A549 (cell line): Measurements from ENCODE around the gene ABHD12. TPM values are rescaled to one million over a fixed set of nuclear protein-coding genes. Genes with fewer than 3 reads are reported as not detected.

Source experiments
- ATAC-seq, 2 experiments: fragments of 200-7000 bp in 1 of 2; fragments of >200 bp in 1 of 2; cut with Nextera tagmentation in 1 of 2; cut with Tn5 transposase in 1 of 2; 3 replicates each; pipeline versions ENCODE4 v1.8.0 to v1.9.1; 2018 to 2020; ENCODE audit warnings: mild to moderate bottlenecking in 1 of 2, moderate library complexity in 1 of 2
- CTCF ChIA-PET: fragments of 300-600 bp; sonication (Branson Sonifier 250); formaldehyde crosslinking; extraction: SDS; loops from one replicate; lab custom pipeline; 2021; ENCODE audit warnings: antibody characterized with exemption, inconsistent platforms; lab: Yijun Ruan, JAX
- POLR2A ChIA-PET: fragments of 350-600 bp; formaldehyde crosslinking; extraction: SDS; loops from one replicate; lab custom pipeline; 2021; ENCODE audit warnings: antibody characterized with exemption, inconsistent platforms; lab: Yijun Ruan, JAX
- DNase-seq, 2 experiments: peaks; one replicate each; pipeline versions ENCODE4 v3.0.0 to v3.0.0-alpha.2; 2011 to 2016; ENCODE audit warnings: low read depth in 1 of 2, low spot score in 1 of 2
- FAIRE-seq: peaks from 2 replicates; lab custom pipeline; 2011; peaks lifted over from hg19 to GRCh38; lab: Jason Lieb, UNC
- H3K27ac ChIP-seq, 2 experiments: fragments of >200 bp; sonication (Bioruptor Twin); formaldehyde crosslinking; 3 replicates each; pipeline ENCODE4 v1.5.1; 2016 to 2017
- H3K4me1 ChIP-seq: fragments of >200 bp; sonication (Bioruptor Twin); formaldehyde crosslinking; 3 replicates; pipeline ENCODE4 v1.6.1; 2016
- H3K4me2 ChIP-seq: fragments of >200 bp; sonication (Bioruptor Twin); formaldehyde crosslinking; 3 replicates; pipeline ENCODE4 v1.6.1; 2016
- H3K4me3 ChIP-seq: fragments of >200 bp; sonication (Bioruptor Twin); formaldehyde crosslinking; 3 replicates; pipeline ENCODE4 v1.5.1; 2016
- H3K9me3 ChIP-seq: fragments of >200 bp; sonication (Bioruptor Twin); formaldehyde crosslinking; 3 replicates; pipeline ENCODE4 v1.6.1; 2016
- ATOH8 ChIP-seq: fragments of 250-450 bp; sonication (Bioruptor Pico); IDR thresholded peaks from 2 replicates; pipeline ENCODE4 v1.5.0; 2020; ENCODE audit warnings: low read depth, mild to moderate bottlenecking, moderate library complexity
- BHLHE40 ChIP-seq: IDR thresholded peaks from 2 replicates; pipeline ENCODE4 v1.6.1; 2012; ENCODE audit warnings: low read depth, low read length, inconsistent platforms
- CEBPB ChIP-seq, 2 experiments: fragments of >200 bp in 1 of 2; sonication (Bioruptor Twin) in 1 of 2; formaldehyde crosslinking in 1 of 2; IDR thresholded peaks; 2 replicates each; pipeline ENCODE4 v1.6.1; 2012 to 2016
- EHF ChIP-seq: fragments of 250-450 bp; sonication (Bioruptor Pico); IDR thresholded peaks from 2 replicates; pipeline ENCODE4 v1.5.0; 2020; ENCODE audit warnings: mild to moderate bottlenecking
- EHMT2 ChIP-seq: fragments of 200-600 bp; sonication (generic); IDR thresholded peaks from 2 replicates; pipeline ENCODE4 v1.6.1; 2016; ENCODE audit warnings: antibody characterized with exemption, low read depth, mild to moderate bottlenecking, moderate library complexity
- ELK1 ChIP-seq: fragments of 150-350 bp; IDR thresholded peaks from 2 replicates; pipeline ENCODE4 v1.6.1; 2014; ENCODE audit warnings: low read depth, mild to moderate bottlenecking, low read length
- EP300 ChIP-seq, 2 experiments: fragments of >200 bp; sonication (Bioruptor Twin); formaldehyde crosslinking; IDR thresholded peaks; 2 replicates in 1 of 2; 3 replicates in 1 of 2; pipeline ENCODE4 v1.6.1; 2016 to 2017
- ESRRA ChIP-seq: fragments of 150-350 bp; IDR thresholded peaks from 2 replicates; pipeline ENCODE4 v1.6.1; 2014; ENCODE audit warnings: mild to moderate bottlenecking, low read length, borderline replicate concordance
- FOSB ChIP-seq: fragments of 250-450 bp; sonication (Bioruptor Pico); IDR thresholded peaks from 2 replicates; pipeline ENCODE4 v1.5.0; 2020; ENCODE audit warnings: mild to moderate bottlenecking, moderate library complexity
- FOSL2 ChIP-seq, 2 experiments: fragments of 450-650 bp in 1 of 2; fragments of >200 bp in 1 of 2; sonication (Bioruptor Twin) in 1 of 2; formaldehyde crosslinking; IDR thresholded peaks; 2 replicates each; pipeline versions ENCODE4 v1.5.0 to v1.6.1; 2016 to 2020; ENCODE audit warnings: mild to moderate bottlenecking in 1 of 2, moderate library complexity in 1 of 2
- FOXS1 ChIP-seq: fragments of 250-450 bp; sonication (Bioruptor Pico); IDR thresholded peaks from 2 replicates; pipeline ENCODE4 v1.5.0; 2020; ENCODE audit warnings: mild to moderate bottlenecking, moderate library complexity
- HMGXB4 ChIP-seq: fragments of 250-450 bp; sonication (Bioruptor Pico); IDR thresholded peaks from 2 replicates; pipeline ENCODE4 v1.5.0; 2021; ENCODE audit warnings: mild to moderate bottlenecking, moderate library complexity, borderline replicate concordance
- HOXB5 ChIP-seq: fragments of 250-450 bp; sonication (Bioruptor Pico); IDR thresholded peaks from 2 replicates; pipeline ENCODE4 v1.5.0; 2020; ENCODE audit warnings: mild to moderate bottlenecking, moderate library complexity
- JUN ChIP-seq, 2 experiments: fragments of >200 bp; sonication (Bioruptor Twin); formaldehyde crosslinking; IDR thresholded peaks; 2 replicates in 1 of 2; 3 replicates in 1 of 2; pipeline ENCODE4 v1.6.1; 2016 to 2017
- JUNB ChIP-seq: fragments of >200 bp; sonication (Bioruptor Twin); formaldehyde crosslinking; IDR thresholded peaks from 2 replicates; pipeline ENCODE4 v1.6.1; 2016
- MAFK ChIP-seq: fragments of 450-650 bp; IDR thresholded peaks from 2 replicates; pipeline ENCODE4 v1.6.1; 2014; ENCODE audit not compliant: partially characterized antibody
- MAX ChIP-seq: IDR thresholded peaks from 2 replicates; pipeline ENCODE4 v1.6.1; 2012
- MYC ChIP-seq: IDR thresholded peaks from 2 replicates; pipeline ENCODE4 v1.6.1; 2012; ENCODE audit warnings: mild to moderate bottlenecking, inconsistent platforms, low read length, improper control_type of control experiment, borderline replicate concordance
- POLR2A ChIP-seq: IDR thresholded peaks from 2 replicates; pipeline ENCODE4 v1.6.1; 2012; ENCODE audit warnings: mild to moderate bottlenecking, low read length
- RFX5 ChIP-seq: fragments of 450-650 bp; IDR thresholded peaks from 2 replicates; pipeline ENCODE4 v1.7.1; 2014; ENCODE audit warnings: antibody characterized with exemption, mild to moderate bottlenecking, moderate library complexity
- ZC3H11A ChIP-seq: fragments of 450-650 bp; IDR thresholded peaks from 2 replicates; pipeline ENCODE4 v1.6.1; 2014; ENCODE audit warnings: antibody characterized with exemption, mild to moderate bottlenecking
- ZNF302 ChIP-seq: fragments of 250-450 bp; sonication (Bioruptor Pico); IDR thresholded peaks from 2 replicates; pipeline ENCODE4 v1.9.0; 2021; ENCODE audit warnings: inconsistent platforms, mild to moderate bottlenecking, moderate library complexity
- WGBS: methylation state at CpG from one replicate; pipeline ENCODE4 v1.1.6; 2017; ENCODE audit errors: missing lambda C conversion rate; 5-methylcytosine and 5-hydroxymethylcytosine counted together
- polyA plus RNA-seq, 4 experiments: library from polyadenylated mRNA; depleted of rRNA in 3 of 4; stranded (reverse); fragments of >200 nt; fragmentation: RNase III in 1 of 4; extraction: RNeasy Plus Mini Kit Qiagen cat#74134 plus additional on column Dnase treatment in 1 of 4; gene quantifications; 2 replicates in 3 of 4; 3 replicates in 1 of 4; pipeline ENCODE4 v1.2.3, GENCODE V29; 2011 to 2017

ABHD12 gene
- polyA plus RNA-seq, 2 of the 4 experiments (the other 2 are of a cell fraction), result 54.3 to 101 TPM

- no peak for TF ChIP-seq HMGXB4 (CRISPR knock-in tag)
- 0 out of 2 replicates have a peak, but pooled peaks have one; percentile 32 for TF ChIP-seq EHF (CRISPR knock-in tag)
- TF ChIP-seq CEBPB (IDR thresholded peaks at IDR 0.05), result peak in 1 of 2 experiments; percentile 65; a peak in 2 of 4 replicates
- TF ChIP-seq ZNF302 (CRISPR knock-in tag), result no peak
- peak; percentile 27; the same call in 1 of the 2 replicates for TF ChIP-seq POLR2A
- TF ChIP-seq ELK1, result no peak
- TF ChIP-seq EP300 (IDR thresholded peaks at IDR 0.05), result peak; percentile 86 to 94; a peak in 4 of 5 replicates
- no peak; the same call in 1 of the 2 replicates for TF ChIP-seq MYC
- TF ChIP-seq FOSL2 (IDR thresholded peaks at IDR 0.05), result peak; percentile 97
- peak; percentile 96 for TF ChIP-seq FOSL2 (CRISPR knock-in tag; IDR thresholded peaks at IDR 0.05)
- no peak for TF ChIP-seq FOXS1 (CRISPR knock-in tag)
- no peak for TF ChIP-seq EHMT2
- peak; percentile 86 to 98 for TF ChIP-seq JUN (IDR thresholded peaks at IDR 0.05)
- TF ChIP-seq BHLHE40, result peak; percentile 79
- 0 out of 2 replicates have a peak, but pooled peaks have one; percentile 33 for TF ChIP-seq ATOH8 (CRISPR knock-in tag)
- peak; percentile 32 for TF ChIP-seq MAFK
- TF ChIP-seq ESRRA, result 0 out of 2 replicates have a peak, but pooled peaks have one; percentile 71
- TF ChIP-seq ZC3H11A, result no peak
- TF ChIP-seq JUNB, result peak; percentile 93
- no peak for TF ChIP-seq RFX5
- TF ChIP-seq FOSB (CRISPR knock-in tag), result 0 out of 2 replicates have a peak, but pooled peaks have one; percentile 43
- TF ChIP-seq MAX, result peak; percentile 92
These were observed 81.0 kb downstream of the ABHD12 start (continued) for GRCh38 chr20:25309395-25310267.

- Histone ChIP-seq H3K27ac (peak overlapping the region; percentile 97 to 98), H3K9me3 (no peaks in the 10 kb centered on the region), H3K4me2 (peak overlapping the region; percentile 94), H3K4me1 (peaks cover 56% of the 10 kb centered on the region), H3K4me3 (peak overlapping the region; percentile 7; the same call in 1 of the 3 replicates)
- POLR2A ChIA-PET, result interaction anchor here (1.3 to 2.0 kb wide), 4 partner anchors 9 to 90 kb away, joined by 9 to 21 read pairs (median 12); partner anchors contain the start of genes ABHD12 and PYGB
- CTCF ChIA-PET, result interaction anchor here (1.3 to 5.9 kb wide), 10 partner anchors 9 to 99 kb away, joined by 3 to 65 read pairs (median 5); partner anchors contain the start of genes GINS1 and PYGB
- no peak for TF ChIP-seq EP300 (IDR thresholded peaks at IDR 0.05)
- no peak for TF ChIP-seq POLR2A
- 0 out of 2 replicates have a peak, but pooled peaks have one; percentile 4 for TF ChIP-seq HOXB5 (CRISPR knock-in tag)
- DNase-seq (peak in 1 of 2 experiments; percentile 85), FAIRE-seq (no peak), ATAC-seq (peak; percentile 36 to 50)
- 42% methylated on average over 16 of the region's 17 CpGs for WGBS
These were observed 81.8 kb downstream of the ABHD12 start for GRCh38 chr20:25308671-25309394.
